Lower lobe of right lung (tissue), 2 donors: Measurements from ENCODE around the gene NEURL4. TPM values are rescaled to one million over a fixed set of nuclear protein-coding genes. Genes with fewer than 3 reads are reported as not detected.
A peak's percentile ranks its signal among the peaks of the same experiment; 100 is the strongest.

Source experiments
- ATAC-seq, 2 donors: fragments of 200-7000 bp; cut with Tn5 transposase; one replicate each; pipeline ENCODE4 v1.9.1; 2020 to 2022; ENCODE audit warnings: mild to moderate bottlenecking in 2 of 2, moderate library complexity in 2 of 2
- DNase-seq: peaks from one replicate; pipeline ENCODE4 v3.0.0-alpha.2; 2020
- H3K27ac ChIP-seq: fragments of 200-600 bp; one replicate; pipeline ENCODE4 v1.8.0; 2022
- H3K27me3 ChIP-seq: fragments of 200-600 bp; one replicate; pipeline ENCODE4 v1.8.0; 2022; ENCODE audit warnings: low read depth
- H3K36me3 ChIP-seq: fragments of 200-600 bp; one replicate; pipeline ENCODE4 v1.8.0; 2022; ENCODE audit warnings: mild to moderate bottlenecking
- H3K4me1 ChIP-seq: fragments of 200-600 bp; one replicate; pipeline ENCODE4 v1.8.0; 2022
- H3K4me3 ChIP-seq: fragments of 200-600 bp; one replicate; pipeline ENCODE4 v1.8.0; 2022; ENCODE audit warnings: mild to moderate bottlenecking
- H3K9me3 ChIP-seq: fragments of 200-600 bp; one replicate; pipeline ENCODE4 v1.8.0; 2022
- intact Hi-C: fragments of 100-400 bp; cut with DNase I; formaldehyde crosslinking; loops from one replicate; pipeline ENCODE4 v1.11.0; 2022
- total RNA-seq: library from RNA; stranded (reverse); fragmentation: NEBNext Ultra II Directional; extraction: Animal tissue kit (Norgen Biotek cat#: 25700); gene quantifications from one replicate; pipeline ENCODE4 v1.2.1, GENCODE V29; 2021
- TF ChIP-seq, protein P1 (sequence below): fragments of 200-600 bp; IDR thresholded peaks from one replicate; pipeline ENCODE4 v1.8.0; 2022; ENCODE audit warnings: antibody characterized with exemption, mild to moderate bottlenecking
- donor health status: DM: no; HTN: yes; CAD: no; lungs with severe emphysema.

NEURL4 gene
- total RNA-seq, 1 donor from 2014 or later: 35.2 TPM

DNA sequence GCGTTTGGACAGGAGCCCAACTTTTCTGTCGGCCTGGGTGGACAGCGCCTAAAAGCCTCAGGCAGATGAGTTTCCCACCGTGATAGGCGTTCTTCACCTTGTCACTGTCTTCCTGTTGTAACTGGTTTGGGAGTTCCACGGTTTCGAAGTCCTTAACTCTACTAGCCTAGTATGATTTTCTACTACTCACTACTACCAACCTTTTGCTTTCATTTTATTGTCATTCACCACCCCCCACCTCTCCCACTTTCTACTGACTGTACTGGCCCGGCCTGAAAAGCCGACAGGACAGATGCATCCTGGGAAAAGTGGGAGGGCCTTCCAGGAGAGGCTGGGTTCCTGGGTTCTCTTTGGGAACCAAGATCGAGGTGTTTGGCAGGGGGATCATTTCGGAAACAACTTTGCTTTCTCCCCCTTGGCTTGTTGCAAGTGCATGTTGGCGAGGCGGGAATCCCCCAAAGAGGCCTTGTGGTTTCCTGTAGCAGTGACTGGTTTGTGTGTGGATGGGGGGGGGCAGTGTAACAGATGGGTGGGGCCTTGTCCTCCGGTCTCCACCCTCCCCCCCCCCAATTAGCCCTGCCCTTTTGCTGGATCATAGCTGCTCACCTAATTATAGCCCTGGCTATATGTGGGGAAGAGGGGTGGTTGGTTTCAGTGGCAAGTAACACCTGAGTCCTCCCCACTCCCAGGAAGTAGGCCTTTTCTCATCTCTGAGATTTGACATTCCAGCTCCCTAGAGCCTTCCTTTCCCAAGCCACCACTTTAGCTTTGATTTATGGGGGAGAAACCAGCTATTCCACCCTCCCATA lies 20.3 kb downstream of the NEURL4 start:
- Histone ChIP-seq H3K4me3 (peak overlapping the region; percentile 88), H3K9me3 (no peaks in the 10 kb centered on the region), H3K36me3 (peaks cover 48% of the 10 kb centered on the region), H3K27ac (peak overlapping the region; percentile 96), H3K27me3 (no peaks in the 10 kb centered on the region), H3K4me1 (peaks cover 24% of the 10 kb centered on the region)
- TF ChIP-seq, protein P1, sequence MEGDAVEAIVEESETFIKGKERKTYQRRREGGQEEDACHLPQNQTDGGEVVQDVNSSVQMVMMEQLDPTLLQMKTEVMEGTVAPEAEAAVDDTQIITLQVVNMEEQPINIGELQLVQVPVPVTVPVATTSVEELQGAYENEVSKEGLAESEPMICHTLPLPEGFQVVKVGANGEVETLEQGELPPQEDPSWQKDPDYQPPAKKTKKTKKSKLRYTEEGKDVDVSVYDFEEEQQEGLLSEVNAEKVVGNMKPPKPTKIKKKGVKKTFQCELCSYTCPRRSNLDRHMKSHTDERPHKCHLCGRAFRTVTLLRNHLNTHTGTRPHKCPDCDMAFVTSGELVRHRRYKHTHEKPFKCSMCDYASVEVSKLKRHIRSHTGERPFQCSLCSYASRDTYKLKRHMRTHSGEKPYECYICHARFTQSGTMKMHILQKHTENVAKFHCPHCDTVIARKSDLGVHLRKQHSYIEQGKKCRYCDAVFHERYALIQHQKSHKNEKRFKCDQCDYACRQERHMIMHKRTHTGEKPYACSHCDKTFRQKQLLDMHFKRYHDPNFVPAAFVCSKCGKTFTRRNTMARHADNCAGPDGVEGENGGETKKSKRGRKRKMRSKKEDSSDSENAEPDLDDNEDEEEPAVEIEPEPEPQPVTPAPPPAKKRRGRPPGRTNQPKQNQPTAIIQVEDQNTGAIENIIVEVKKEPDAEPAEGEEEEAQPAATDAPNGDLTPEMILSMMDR: no peak
- ATAC-seq (peak; percentile 48 to 59), DNase-seq (peak; percentile 81)
- intact Hi-C loops: no loop called here

DNA sequence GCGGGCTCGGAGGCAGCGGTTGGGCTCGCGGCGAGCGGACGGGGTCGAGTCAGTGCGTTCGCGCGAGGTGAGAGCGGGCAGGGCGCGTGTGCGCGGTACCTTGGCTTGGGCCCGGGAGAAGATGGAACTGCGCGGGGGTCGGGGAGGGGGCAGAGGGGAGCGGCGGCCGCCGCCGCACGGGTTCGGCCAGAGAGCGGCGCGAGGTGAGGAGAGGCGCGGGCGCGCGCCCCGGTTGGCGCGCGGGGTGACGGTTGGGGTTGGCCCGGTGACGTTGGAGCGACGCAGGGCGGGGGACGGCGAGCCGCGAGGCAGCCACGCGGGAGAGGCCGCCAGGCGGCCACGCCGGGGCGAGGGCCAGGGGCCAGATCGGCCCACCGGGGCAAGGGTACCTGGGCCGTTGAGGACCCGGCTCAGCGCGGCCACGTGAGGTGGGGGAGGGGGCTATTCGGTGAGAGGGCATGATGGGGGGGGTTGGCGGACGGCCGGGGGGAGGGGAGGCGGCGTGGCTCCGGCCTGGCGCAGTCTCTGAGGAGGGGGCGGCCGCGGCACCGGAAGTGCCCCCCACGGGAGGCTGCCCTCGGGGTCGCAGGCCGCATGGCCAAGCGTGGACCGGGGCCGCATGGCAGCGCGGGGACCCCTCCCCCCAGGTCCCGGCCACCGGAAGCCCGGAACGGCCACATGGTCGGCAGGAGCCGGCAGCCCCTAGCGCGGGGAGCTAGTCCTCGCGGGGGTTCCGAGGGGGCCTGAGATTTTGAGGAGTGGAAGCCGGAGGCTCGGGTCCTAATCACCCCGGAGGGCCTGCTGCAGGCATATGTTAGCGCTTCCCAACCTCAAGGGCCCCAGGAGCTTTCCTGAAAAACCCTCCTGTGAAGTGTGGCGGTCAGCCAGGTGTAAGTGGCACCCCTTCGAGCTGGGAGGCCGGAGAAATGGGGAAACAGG lies 21.2 kb downstream of the NEURL4 start:
- H3K9me3 ChIP-seq: no peaks in the 10 kb centered on the region
- peak overlapping the region; percentile 88 for H3K4me3 ChIP-seq
- peaks cover 39% of the 10 kb centered on the region for H3K36me3 ChIP-seq
- H3K27ac ChIP-seq: peak overlapping the region; percentile 96
- DNase-seq (peak; percentile 78), ATAC-seq (peak; percentile 52 to 57)
- TF ChIP-seq, protein P1: no peak
- H3K4me1 ChIP-seq: peaks cover 19% of the 10 kb centered on the region
- intact Hi-C loops: no loop called here
- no peaks in the 10 kb centered on the region for H3K27me3 ChIP-seq

DNA sequence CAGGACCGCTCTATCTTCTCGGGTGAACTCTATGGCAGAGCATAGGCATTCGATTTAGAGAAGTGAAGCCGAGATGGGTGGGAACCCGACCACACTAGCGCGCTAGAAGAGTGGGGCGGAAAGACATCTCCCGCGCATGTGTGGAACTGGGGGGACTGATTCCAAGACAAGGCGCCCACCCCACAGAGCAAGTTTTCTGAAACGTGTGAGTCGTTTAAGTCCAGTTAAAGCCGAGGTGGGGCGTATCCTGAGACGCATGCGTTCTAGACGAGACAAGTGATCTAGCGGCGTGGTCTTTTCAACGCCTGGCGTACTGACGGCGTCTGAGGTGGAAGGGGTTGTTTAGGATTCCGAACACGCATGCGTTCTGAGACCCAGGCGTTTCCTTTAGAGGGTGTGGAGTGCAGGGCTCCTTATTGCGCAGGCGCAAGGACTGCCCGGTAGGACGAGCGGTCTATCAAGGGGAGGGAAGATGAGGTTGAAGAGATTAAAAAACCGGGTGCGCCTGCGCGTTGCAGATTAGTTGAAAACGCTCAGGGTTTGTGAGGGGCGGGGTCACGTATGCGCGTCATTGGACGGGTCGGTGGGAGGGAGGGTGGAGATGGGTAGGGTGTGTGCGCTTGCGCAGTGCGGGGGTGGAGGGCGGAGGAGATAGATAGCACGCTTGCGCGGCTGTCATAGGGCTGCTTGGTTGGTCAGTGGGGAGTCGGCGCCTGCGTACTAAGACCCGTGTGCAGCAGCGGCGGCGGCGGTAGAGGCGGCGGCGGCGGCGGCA lies 22.0 kb downstream of the NEURL4 start, which contains the start of gene EIF5A:
Gene EIF5A (plus strand): TSS at position 718 of the 775 bp plus-strand sequence. CDS start 2,008 bp downstream, outside the sequence.
- Histone ChIP-seq H3K27ac (peak within 1 kb of the TSS; percentile 96), H3K4me1 (peaks cover 19% of the 10 kb centered on the region), H3K4me3 (peak within 1 kb of the TSS; percentile 88), H3K27me3 (no peaks in the 10 kb centered on the region), H3K9me3 (no peaks in the 10 kb centered on the region), H3K36me3 (peaks cover 31% of the 10 kb centered on the region)
- intact Hi-C loops: no loop called here
- ATAC-seq (peak; percentile 93 to 97), DNase-seq (peak; percentile 100)
- TF ChIP-seq, protein P1: no peak

DNA sequence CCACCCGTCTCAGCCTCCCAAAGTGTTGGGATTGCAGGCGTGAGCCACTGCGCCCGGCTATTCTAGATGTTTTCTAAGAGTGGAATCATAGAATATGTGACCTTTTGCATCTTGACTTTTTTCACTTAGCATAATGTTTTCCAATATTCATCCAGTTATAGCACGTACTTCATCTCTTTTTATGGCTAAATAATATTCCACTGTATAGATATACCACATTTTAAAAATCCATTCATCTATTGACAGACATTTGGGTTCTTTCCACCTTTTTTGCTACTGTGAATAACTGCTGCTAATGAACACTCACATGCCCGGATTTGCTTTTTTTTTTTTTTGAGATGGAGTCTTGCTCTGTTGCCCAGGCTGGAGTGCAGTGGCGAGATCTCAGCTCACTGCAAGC lies 25.0 kb downstream of the NEURL4 start:
- ATAC-seq: no peak
- TF ChIP-seq, protein P1: no peak
- no peak overlapping the region for H3K4me3 ChIP-seq
- no peak overlapping the region for H3K27ac ChIP-seq
- no peaks in the 10 kb centered on the region for H3K9me3 ChIP-seq
- no peaks in the 10 kb centered on the region for H3K27me3 ChIP-seq
- no peak for DNase-seq
- peaks cover 2% of the 10 kb centered on the region for H3K36me3 ChIP-seq
- peaks cover 7% of the 10 kb centered on the region for H3K4me1 ChIP-seq
- intact Hi-C loops: no loop called here
